ENCODE measurements around the gene SLC7A1.
"Not testable (repeated sequence)": the region's sequence is repeated elsewhere in the genome, so short reads cannot be mapped to it uniquely, and the experiment has no call there.

The SLC7A1 gene

GRCh38 chr13:29595380-29596063 is at the start of gene SLC7A1:
Gene SLC7A1, minus strand, starts transcription at chr13:29595688. Its CDS starts 59,500 bp downstream, at chr13:29536188.
- DNase-seq (ENCODE audit: extremely low spot score) = peak; percentile 85
- ChIA-PET POLR2A (interaction anchor here (1.1 to 1.2 kb wide), 2 partner anchors 10 to 18 kb away, joined by 3 to 4 read pairs; no protein-coding TSS in a partner anchor), CTCF (interaction anchor here (0.6 to 0.7 kb wide), 4 partner anchors 103 to 1664 kb away, joined by 3 to 7 read pairs (median 4); no protein-coding TSS in a partner anchor)
- TF ChIP-seq L3MBTL2 (conservative IDR thresholded peaks at IDR 0.05) (0 out of 2 replicates have a peak, but pooled peaks have one; percentile 10), SUZ12 (IDR thresholded peaks at IDR 0.05) (no peak), FOXM1 (IDR thresholded peaks at IDR 0.05; ENCODE audit: borderline replicate concordance) (no peak), NFRKB (IDR thresholded peaks at IDR 0.05) (no peak), SP1 (IDR thresholded peaks at IDR 0.05) (no peak)

GRCh38 chr13:29640665-29641064 is 45.2 kb upstream of the SLC7A1 start:
- DNase-seq (ENCODE audit: extremely low spot score) = no peak
- TF ChIP-seq TARDBP (IDR thresholded peaks at IDR 0.05) (no peak), L3MBTL2 (conservative IDR thresholded peaks at IDR 0.05) (no peak), SP1 (IDR thresholded peaks at IDR 0.05) (no peak), FOXA1 (IDR thresholded peaks at IDR 0.05) (no peak), ELF4 (IDR thresholded peaks at IDR 0.05) (no peak)
- POLR2A ChIA-PET = no interaction called here
- CTCF ChIA-PET = no interaction called here

DNA sequence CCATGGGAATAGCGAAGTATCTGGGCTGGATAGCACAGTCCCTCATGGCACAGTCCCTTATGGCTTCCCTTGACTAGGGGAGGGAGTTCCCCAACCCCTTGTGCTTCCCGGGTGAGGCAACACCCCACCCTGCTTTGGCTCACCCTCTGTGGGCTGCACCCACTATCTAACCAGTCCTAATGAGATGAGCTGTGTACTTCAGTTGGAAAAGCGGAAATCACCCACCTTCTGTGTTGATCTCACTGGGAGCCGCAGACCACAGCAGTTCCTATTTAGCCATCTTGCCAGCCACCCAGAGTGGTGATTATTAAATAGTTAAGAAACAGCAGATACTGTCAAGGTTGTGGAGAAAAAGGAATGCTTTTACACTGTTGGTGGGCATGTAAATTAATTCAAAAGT is 41.3 kb upstream of the SLC7A1 start:
- DNase-seq (ENCODE audit: extremely low spot score); CTCF ChIA-PET: not testable (repeated sequence)

GRCh38 chr13:29624997-29625396 is 29.5 kb upstream of the SLC7A1 start:
- ChIA-PET POLR2A (no interaction called here), CTCF (no interaction called here)
- no peak for DNase-seq (ENCODE audit: extremely low spot score)
- TF ChIP-seq TARDBP (IDR thresholded peaks at IDR 0.05) (no peak), L3MBTL2 (conservative IDR thresholded peaks at IDR 0.05) (no peak), NFRKB (IDR thresholded peaks at IDR 0.05) (no peak), HDGF (IDR thresholded peaks at IDR 0.05; ENCODE audit: borderline replicate concordance) (no peak), FOXA1 (IDR thresholded peaks at IDR 0.05) (no peak), LEF1 (IDR thresholded peaks at IDR 0.05; ENCODE audit: borderline replicate concordance) (no peak), BHLHE40 (IDR thresholded peaks at IDR 0.05; ENCODE audit: borderline replicate concordance) (no peak), ARNT (IDR thresholded peaks at IDR 0.05) (no peak), SP1 (IDR thresholded peaks at IDR 0.05) (no peak), SUZ12 (IDR thresholded peaks at IDR 0.05) (no peak), ZNF384 (IDR thresholded peaks at IDR 0.05) (no peak), FOXK2 (IDR thresholded peaks at IDR 0.05) (no peak), CTBP1 (IDR thresholded peaks at IDR 0.05; ENCODE audit: borderline replicate concordance) (no peak), ELF4 (IDR thresholded peaks at IDR 0.05) (no peak), FOXM1 (IDR thresholded peaks at IDR 0.05; ENCODE audit: borderline replicate concordance) (no peak)
- TF ChIP-seq, protein P1, sequence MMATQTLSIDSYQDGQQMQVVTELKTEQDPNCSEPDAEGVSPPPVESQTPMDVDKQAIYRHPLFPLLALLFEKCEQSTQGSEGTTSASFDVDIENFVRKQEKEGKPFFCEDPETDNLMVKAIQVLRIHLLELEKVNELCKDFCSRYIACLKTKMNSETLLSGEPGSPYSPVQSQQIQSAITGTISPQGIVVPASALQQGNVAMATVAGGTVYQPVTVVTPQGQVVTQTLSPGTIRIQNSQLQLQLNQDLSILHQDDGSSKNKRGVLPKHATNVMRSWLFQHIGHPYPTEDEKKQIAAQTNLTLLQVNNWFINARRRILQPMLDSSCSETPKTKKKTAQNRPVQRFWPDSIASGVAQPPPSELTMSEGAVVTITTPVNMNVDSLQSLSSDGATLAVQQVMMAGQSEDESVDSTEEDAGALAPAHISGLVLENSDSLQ (IDR thresholded peaks at IDR 0.05) = no peak

More for the DNA sequence above, 41.3 kb upstream of the SLC7A1 start:
- POLR2A ChIA-PET = not testable (repeated sequence)

DNA sequence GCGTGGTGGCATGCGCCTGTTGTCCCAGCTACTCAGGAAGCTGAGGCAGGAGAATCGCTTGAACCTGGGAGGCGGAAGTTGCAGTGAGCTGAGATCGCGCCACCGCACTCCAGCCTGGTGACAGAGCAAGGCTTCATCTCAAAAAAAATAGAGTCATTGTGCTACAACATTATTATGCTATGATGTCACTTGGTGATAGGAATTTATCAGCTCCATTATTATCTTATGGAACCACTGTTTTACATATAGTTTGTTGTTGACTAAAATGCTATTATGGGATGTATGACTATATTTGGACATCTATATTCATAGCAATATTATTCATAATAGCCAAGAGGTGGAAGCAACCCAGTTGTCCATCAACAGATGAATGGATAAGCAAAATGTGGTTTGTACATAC is 26.4 kb upstream of the SLC7A1 start:
- DNase-seq (ENCODE audit: extremely low spot score) = no peak
- TF ChIP-seq, protein P1 (IDR thresholded peaks at IDR 0.05) = no peak
- TF ChIP-seq SP1 (IDR thresholded peaks at IDR 0.05) (no peak), L3MBTL2 (conservative IDR thresholded peaks at IDR 0.05) (no peak), LEF1 (IDR thresholded peaks at IDR 0.05; ENCODE audit: borderline replicate concordance) (no peak), BHLHE40 (IDR thresholded peaks at IDR 0.05; ENCODE audit: borderline replicate concordance) (no peak), HDGF (IDR thresholded peaks at IDR 0.05; ENCODE audit: borderline replicate concordance) (no peak), SUZ12 (IDR thresholded peaks at IDR 0.05) (no peak), FOXA1 (IDR thresholded peaks at IDR 0.05) (no peak), TARDBP (IDR thresholded peaks at IDR 0.05) (no peak), ZNF384 (IDR thresholded peaks at IDR 0.05) (no peak), ELF4 (IDR thresholded peaks at IDR 0.05) (no peak)
- ChIA-PET POLR2A (no interaction called here), CTCF (no interaction called here)

DNA sequence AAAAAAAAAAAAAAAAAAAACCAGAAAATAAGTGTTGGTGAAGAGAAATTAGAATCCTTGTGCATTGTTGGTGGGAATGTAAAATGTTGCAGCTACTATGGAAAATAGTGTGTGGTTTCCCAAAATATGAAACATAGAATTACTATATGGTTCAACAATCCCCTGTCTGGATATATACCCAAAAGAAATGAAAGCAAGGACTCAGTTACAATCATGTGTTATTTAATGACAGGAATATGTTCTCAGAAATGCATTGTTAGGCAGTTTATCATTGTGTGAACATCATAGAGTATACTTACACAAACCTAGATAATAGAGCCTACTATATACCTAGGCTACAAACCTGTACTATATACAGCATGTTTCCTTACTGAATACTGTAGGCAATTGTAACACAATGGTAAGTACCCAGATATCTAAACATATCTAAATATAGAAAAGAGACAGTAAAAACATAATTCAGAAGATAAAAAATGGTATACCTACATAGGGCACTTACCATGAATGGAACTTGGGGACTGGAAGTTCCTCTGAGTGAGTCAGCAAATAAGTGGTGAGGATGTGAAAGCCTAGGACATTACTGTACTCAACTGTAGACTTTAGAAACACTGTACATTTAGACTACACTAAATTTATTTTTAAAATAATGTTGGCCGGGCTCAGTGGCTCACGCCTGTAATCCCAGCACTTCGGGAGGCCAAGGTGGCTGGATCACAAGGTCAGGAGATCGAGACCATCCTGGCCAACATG is 25.7 kb upstream of the SLC7A1 start:
- DNase-seq (ENCODE audit: extremely low spot score) = no peak
- CTCF ChIA-PET = no interaction called here

More for the DNA sequence above, 25.7 kb upstream of the SLC7A1 start:
- no peak for TF ChIP-seq HDGF (IDR thresholded peaks at IDR 0.05; ENCODE audit: borderline replicate concordance)
- no peak for TF ChIP-seq SP1 (IDR thresholded peaks at IDR 0.05)
- no peak for TF ChIP-seq ZNF384 (IDR thresholded peaks at IDR 0.05)
- TF ChIP-seq ARNT (IDR thresholded peaks at IDR 0.05) = no peak
- no peak for TF ChIP-seq SUZ12 (IDR thresholded peaks at IDR 0.05)
- TF ChIP-seq FOXA1 (IDR thresholded peaks at IDR 0.05) = no peak
- no peak for TF ChIP-seq NFRKB (IDR thresholded peaks at IDR 0.05)
- no peak for TF ChIP-seq BHLHE40 (IDR thresholded peaks at IDR 0.05; ENCODE audit: borderline replicate concordance)
- no peak for TF ChIP-seq CTBP1 (IDR thresholded peaks at IDR 0.05; ENCODE audit: borderline replicate concordance)
- TF ChIP-seq TARDBP (IDR thresholded peaks at IDR 0.05) = no peak
- no peak for TF ChIP-seq L3MBTL2 (conservative IDR thresholded peaks at IDR 0.05)
- TF ChIP-seq FOXM1 (IDR thresholded peaks at IDR 0.05; ENCODE audit: borderline replicate concordance) = no peak
- TF ChIP-seq LEF1 (IDR thresholded peaks at IDR 0.05; ENCODE audit: borderline replicate concordance) = no peak
- no peak for TF ChIP-seq ELF4 (IDR thresholded peaks at IDR 0.05)
- TF ChIP-seq FOXK2 (IDR thresholded peaks at IDR 0.05) = no peak
- TF ChIP-seq, protein P1 (IDR thresholded peaks at IDR 0.05) = no peak
- POLR2A ChIA-PET = no interaction called here
